GM12878 (cell line): Measurements from ENCODE around the gene PPP1R12B. TPM values are rescaled to one million over a fixed set of nuclear protein-coding genes. Genes with fewer than 3 reads are reported as not detected.
"Not testable (repeated sequence)": the region's sequence is repeated elsewhere in the genome, so short reads cannot be mapped to it uniquely, and the experiment has no call there.

Experiments
- ATAC-seq: fragments of 200-7000 bp; cut with Tn5 transposase; 3 replicates; pipeline ENCODE4 v1.9.1; 2020; ENCODE audit warnings: mild to moderate bottlenecking, moderate library complexity
- BruUV-seq: library from RNA; stranded (reverse); fragments of 400-500 nt; replicated peaks from 2 replicates; lab custom pipeline; 2021; lab: Mats Ljungman, UMichigan
- CTCF ChIA-PET: fragments of 300-600 bp; sonication (Branson Sonifier 250); formaldehyde crosslinking; extraction: SDS; loops from one replicate; lab custom pipeline; 2021; ENCODE audit warnings: inconsistent platforms; lab: Yijun Ruan, JAX
- POLR2A ChIA-PET: fragments of 350-600 bp; formaldehyde crosslinking; extraction: SDS; loops from one replicate; lab custom pipeline; 2021; ENCODE audit warnings: inconsistent platforms; lab: Charles Lee
- RAD21 ChIA-PET: fragments of 300-600 bp; sonication (Branson Sonifier 250); formaldehyde crosslinking; loops from one replicate; lab custom pipeline; 2023; ENCODE audit warnings: antibody characterized with exemption; ENCODE audit not compliant: unreplicated experiment; lab: Charles Lee
- SMC1A ChIA-PET: fragments of 300-600 bp; sonication (Branson Sonifier 250); formaldehyde crosslinking; loops from one replicate; lab custom pipeline; 2023; ENCODE audit not compliant: unreplicated experiment, uncharacterized antibody; lab: Charles Lee
- DNase-seq: peaks from one replicate; pipeline ENCODE4 v3.0.0-alpha.2; 2011; ENCODE audit warnings: low read depth, low spot score
- FAIRE-seq: peaks from 3 replicates; lab custom pipeline; 2011; peaks lifted over from hg19 to GRCh38; lab: Jason Lieb, UNC
- H2AFZ ChIP-seq: 2 replicates; pipeline ENCODE4 v1.6.0; 2011; ENCODE audit warnings: low read depth, low read length, control low read depth; ENCODE audit not compliant: control insufficient read depth
- H3K27ac ChIP-seq: 2 replicates; pipeline ENCODE4 v1.5.1; 2011; ENCODE audit warnings: control low read depth; ENCODE audit not compliant: control insufficient read depth, insufficient read depth
- H3K27me3 ChIP-seq, 2 experiments: replicated peaks in 1 of 2; 2 replicates each; pipeline versions ENCODE4 v1.6.0 to v1.6.1; 2011; ENCODE audit warnings: low read length in 1 of 2; ENCODE audit not compliant: control insufficient read depth in 2 of 2, insufficient read depth in 2 of 2
- H3K36me3 ChIP-seq, 2 experiments: 2 replicates each; pipeline ENCODE4 v1.5.1; 2011; ENCODE audit warnings: low read length in 1 of 2; ENCODE audit not compliant: control insufficient read depth in 2 of 2, insufficient read depth in 2 of 2
- H3K4me1 ChIP-seq: 2 replicates; pipeline ENCODE4 v1.6.1; 2011; ENCODE audit warnings: mild to moderate bottlenecking, low read length, moderate library complexity, mixed read lengths; ENCODE audit not compliant: control insufficient read depth, insufficient read depth
- H3K4me2 ChIP-seq: 2 replicates; pipeline ENCODE4 v1.6.0; 2011; ENCODE audit warnings: control low read depth; ENCODE audit not compliant: control insufficient read depth, insufficient read depth
- H3K4me3 ChIP-seq: fragments of 200-600 bp; sonication (generic); 2 replicates; pipeline ENCODE4 v1.5.1; 2016
- H3K79me2 ChIP-seq: 2 replicates; pipeline ENCODE4 v1.6.0; 2011; ENCODE audit warnings: low read length; ENCODE audit not compliant: control insufficient read depth, insufficient read depth
- H3K9ac ChIP-seq: 2 replicates; pipeline ENCODE4 v1.8.0; 2011; ENCODE audit warnings: low read length, control low read depth, mixed read lengths; ENCODE audit not compliant: control insufficient read depth, insufficient read depth
- H3K9me3 ChIP-seq: replicated peaks from 3 replicates; pipeline ENCODE4 v1.5.1; 2011; ENCODE audit warnings: mild to moderate bottlenecking, low read length; ENCODE audit not compliant: control insufficient read depth, insufficient read depth
- H4K20me1 ChIP-seq: 2 replicates; pipeline ENCODE4 v1.6.0; 2011; ENCODE audit not compliant: control insufficient read depth, insufficient read depth
- ATF7 ChIP-seq: fragments of 450-650 bp; IDR thresholded peaks from 2 replicates; pipeline ENCODE4 v1.6.1; 2016; ENCODE audit warnings: low read depth, mild to moderate bottlenecking
- IKZF2 ChIP-seq, 2 experiments: fragments of 450-650 bp; IDR thresholded peaks; 2 replicates each; pipeline ENCODE4 v1.6.1; 2017; ENCODE audit warnings: mild to moderate bottlenecking in 2 of 2, moderate library complexity in 2 of 2
- JUNB ChIP-seq: IDR thresholded peaks from 2 replicates; pipeline ENCODE4 v1.6.1; 2016; ENCODE audit warnings: antibody characterized with exemption, mild to moderate bottlenecking
- NR2F1 ChIP-seq: fragments of 450-650 bp; conservative IDR thresholded peaks from 2 replicates; pipeline ENCODE4 v1.6.1; 2017; ENCODE audit warnings: mild to moderate bottlenecking
- RUNX3 ChIP-seq: IDR thresholded peaks from 2 replicates; pipeline ENCODE4 v1.6.1; 2012; ENCODE audit warnings: low read length, inconsistent platforms
- ZNF24 ChIP-seq: fragments of 450-650 bp; IDR thresholded peaks from 2 replicates; pipeline ENCODE4 v1.6.1; 2017; ENCODE audit warnings: antibody characterized with exemption, mild to moderate bottlenecking
- WGBS: methylation state at CpG from one replicate; pipeline ENCODE4 v1.1.6; 2016; ENCODE audit warnings: low lambda C conversion rate; ENCODE audit not compliant: insufficient replicate concordance, insufficient coverage; ENCODE audit errors: missing lambda C conversion rate; 5-methylcytosine and 5-hydroxymethylcytosine counted together
- in situ Hi-C: fragments of 300-500 bp; cut with MboI; formaldehyde crosslinking; loops from 9 replicates; pipeline ENCODE4 v1.14.3; 2018; ENCODE audit warnings: mixed read lengths
- intact Hi-C: fragments of 100-400 bp; cut with micrococcal nuclease; formaldehyde crosslinking; loops from one replicate; pipeline ENCODE4 v1.14.2; 2022; ENCODE audit not compliant: unreplicated experiment
- polyA plus RNA-seq, 11 experiments: library from polyadenylated mRNA; depleted of rRNA in 4 of 11; unstranded in 6 of 11; stranded (reverse) in 5 of 11; fragments of >200 nt; fragmentation: Nextera tagmentation in 4 of 11; fragmentation: Illumina TruSeq in 1 of 11; extraction: Ambion mirVana in 4 of 11; extraction: Trizol in 1 of 11; gene quantifications; 1 replicate in 1 of 11; 2 replicates in 10 of 11; pipeline versions ENCODE4 v1.2.1 to v1.2.3, GENCODE V29; 2011 to 2016; ENCODE audit warnings: inconsistent platforms in 2 of 11, missing spikeins in 2 of 11, low read depth in 1 of 11
- total RNA-seq, 4 experiments: library from RNA; depleted of rRNA in 3 of 4; stranded (reverse); fragments of >200 nt in 3 of 4; fragmentation: Illumina TruSeq in 1 of 4; extraction: Trizol in 1 of 4; gene quantifications; 2 replicates each; pipeline versions ENCODE4 v1.2.1 to v1.2.3, GENCODE V29; 2013 to 2021

The PPP1R12B gene
- total and polyA plus RNA-seq, 10 of the 15 experiments (the other 5 are each of a cell fraction or from before 2014, with no cell fraction given) = 0.29 to 9.4 (median 4.7) TPM

- H3K4me2 ChIP-seq, FAIRE-seq: not testable (repeated sequence)
- intact Hi-C loops = loop anchor here (5.0 kb wide), 1 partner anchor 104 kb away; no protein-coding TSS in a partner anchor
Observed at GRCh38 chr1:202468695-202469094, 120.2 kb downstream of the PPP1R12B start.

GRCh38 chr1:202469123-202469522 lies 120.6 kb downstream of the PPP1R12B start:
- H3K9me3 ChIP-seq, in situ Hi-C loops, H3K36me3 ChIP-seq, BruUV-seq, H3K4me3 ChIP-seq, H3K27ac ChIP-seq, DNase-seq: not testable (repeated sequence)
- intact Hi-C loops = loop anchor here (5.0 kb wide), 1 partner anchor 103 kb away; no protein-coding TSS in a partner anchor
- RAD21 ChIA-PET = interaction anchor here (0.6 kb wide), 1 partner anchor 64 kb away, joined by 3 read pairs; no protein-coding TSS in a partner anchor
- TF ChIP-seq ATF7 (peak; percentile 48), ZNF24 (peak; percentile 77; the same call in 1 of the 2 replicates)
- TF ChIP-seq, all 136 proteins: peak for 2; not testable (repeated sequence) for 134
- SMC1A ChIA-PET = interaction anchor here (0.7 kb wide), 1 partner anchor 11 kb away, joined by 3 read pairs; no protein-coding TSS in a partner anchor
- H3K4me1 ChIP-seq, H4K20me1 ChIP-seq, H3K27me3 ChIP-seq, POLR2A ChIA-PET, H3K9ac ChIP-seq, H3K79me2 ChIP-seq, H2AFZ ChIP-seq, FAIRE-seq, H3K4me2 ChIP-seq: not testable (repeated sequence)
- CTCF ChIA-PET = interaction anchor here (1.3 to 1.5 kb wide), 4 partner anchors 15 to 250 kb away, joined by 3 to 11 read pairs (median 5); no protein-coding TSS in a partner anchor
- 93% methylated on average over 1 of the region's 1 CpG for WGBS
- peak; percentile 73 for ATAC-seq

More at GRCh38 chr1:202468695-202469094, 120.2 kb downstream of the PPP1R12B start:
- TF ChIP-seq IKZF2 (IDR thresholded peaks at IDR 0.05) (peak; percentile 12 to 13; a peak in 2 of 4 replicates), NR2F1 (0 out of 2 replicates have a peak, but pooled peaks have one; percentile 21), JUNB (0 out of 2 replicates have a peak, but pooled peaks have one; percentile 14), RUNX3 (0 out of 2 replicates have a peak, but pooled peaks have one; percentile 18)
- TF ChIP-seq, all 136 proteins: peak for 4; not testable (repeated sequence) for 132
- H3K9ac ChIP-seq, BruUV-seq, DNase-seq, H4K20me1 ChIP-seq, H3K4me1 ChIP-seq, H3K79me2 ChIP-seq, H3K9me3 ChIP-seq, in situ Hi-C loops, H3K36me3 ChIP-seq, H2AFZ ChIP-seq, POLR2A ChIA-PET, H3K27me3 ChIP-seq, H3K27ac ChIP-seq, H3K4me3 ChIP-seq: not testable (repeated sequence)
- SMC1A ChIA-PET = interaction anchor here (0.7 to 1.0 kb wide), 2 partner anchors 11 to 148 kb away, joined by 3 read pairs; no protein-coding TSS in a partner anchor
- ATAC-seq = peak; percentile 94
- RAD21 ChIA-PET = interaction anchor here (0.6 to 0.8 kb wide), 2 partner anchors 64 to 132 kb away, joined by 3 read pairs; no protein-coding TSS in a partner anchor
- 78% methylated on average over 3 of the region's 3 CpGs for WGBS
- CTCF ChIA-PET = interaction anchor here (0.8 to 1.5 kb wide), 5 partner anchors 15 to 251 kb away, joined by 3 to 11 read pairs (median 5); no protein-coding TSS in a partner anchor
